GM23338 (cell line): ENCODE results near the gene AGAP9.
"Not testable (repeated sequence)": the region's sequence is repeated elsewhere in the genome, so short reads cannot be mapped to it uniquely, and the experiment has no call there.

Source experiments
- CREB1 ChIP-seq: fragments of 250-450 bp; sonication (Bioruptor Pico); IDR thresholded peaks from 2 replicates; pipeline ENCODE4 v1.5.0; 2020; ENCODE audit warnings: low read depth, mild to moderate bottlenecking, moderate library complexity
- EZH2phosphoT487 ChIP-seq: fragments of 200-600 bp; sonication (generic); IDR thresholded peaks from one replicate; pipeline ENCODE4 v1.8.1; 2018; ENCODE audit warnings: antibody characterized with exemption; ENCODE audit not compliant: unreplicated experiment
- TF ChIP-seq, protein P1 (sequence below), 2 experiments: fragments of 200-600 bp in 1 of 2; sonication (generic) in 1 of 2; conservative IDR thresholded peaks; 2 replicates each; pipeline versions ENCODE4 v1.5.1 to v1.6.1; 2016 to 2017; ENCODE audit warnings: antibody characterized with exemption in 2 of 2, low read depth in 2 of 2, mild to moderate bottlenecking in 2 of 2, moderate library complexity in 1 of 2

DNA sequence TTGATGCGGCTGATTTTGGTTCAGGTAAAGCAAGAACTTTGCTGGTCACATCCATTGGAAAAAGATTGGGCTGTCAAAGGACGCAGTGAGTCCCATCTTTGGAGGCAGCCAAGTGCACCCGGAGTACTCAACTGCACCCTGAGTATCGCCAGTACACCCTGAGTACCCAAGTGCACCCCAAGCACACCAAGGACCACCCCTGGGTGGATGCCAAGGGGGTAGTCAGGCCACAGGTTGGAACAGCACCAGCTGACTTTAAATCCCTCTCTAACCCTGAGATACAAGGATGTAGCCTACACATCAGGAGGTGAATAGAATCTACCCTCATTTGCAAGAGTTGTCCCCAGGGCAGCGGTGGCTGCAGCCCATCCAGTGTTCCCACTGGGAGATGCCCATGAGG is 56.0 kb downstream of the AGAP9 start:
- not testable (repeated sequence) for TF ChIP-seq EZH2phosphoT487; CREB1 (CRISPR knock-in tag)
- TF ChIP-seq, protein P1, sequence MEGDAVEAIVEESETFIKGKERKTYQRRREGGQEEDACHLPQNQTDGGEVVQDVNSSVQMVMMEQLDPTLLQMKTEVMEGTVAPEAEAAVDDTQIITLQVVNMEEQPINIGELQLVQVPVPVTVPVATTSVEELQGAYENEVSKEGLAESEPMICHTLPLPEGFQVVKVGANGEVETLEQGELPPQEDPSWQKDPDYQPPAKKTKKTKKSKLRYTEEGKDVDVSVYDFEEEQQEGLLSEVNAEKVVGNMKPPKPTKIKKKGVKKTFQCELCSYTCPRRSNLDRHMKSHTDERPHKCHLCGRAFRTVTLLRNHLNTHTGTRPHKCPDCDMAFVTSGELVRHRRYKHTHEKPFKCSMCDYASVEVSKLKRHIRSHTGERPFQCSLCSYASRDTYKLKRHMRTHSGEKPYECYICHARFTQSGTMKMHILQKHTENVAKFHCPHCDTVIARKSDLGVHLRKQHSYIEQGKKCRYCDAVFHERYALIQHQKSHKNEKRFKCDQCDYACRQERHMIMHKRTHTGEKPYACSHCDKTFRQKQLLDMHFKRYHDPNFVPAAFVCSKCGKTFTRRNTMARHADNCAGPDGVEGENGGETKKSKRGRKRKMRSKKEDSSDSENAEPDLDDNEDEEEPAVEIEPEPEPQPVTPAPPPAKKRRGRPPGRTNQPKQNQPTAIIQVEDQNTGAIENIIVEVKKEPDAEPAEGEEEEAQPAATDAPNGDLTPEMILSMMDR (conservative IDR thresholded peaks at IDR 0.05; ENCODE audit: low read depth in 2 of 2), result not testable (repeated sequence)
